GM19324 (cell line): Measurements from ENCODE around the gene CAPN3.
"Not testable (repeated sequence)": the region's sequence is repeated elsewhere in the genome, so short reads cannot be mapped to it uniquely, and the experiment has no call there.

Source experiments
- ATAC-seq: cut with Tn5 transposase; IDR thresholded peaks from one replicate; pipeline ENCODE4 v1.9.1; 2021; ENCODE audit warnings: mild to moderate bottlenecking, moderate library complexity; ENCODE audit not compliant: unreplicated experiment, low FRiP score

The CAPN3 gene

GRCh38 chr15:42359249-42359648, at the start of gene CAPN3:
CAPN3 (plus strand) TSS chr15:42359501; CDS start chr15:42359806, 305 bp downstream.
- ATAC-seq: no peak

GRCh38 chr15:42313463-42313862, 45.8 kb upstream of the CAPN3 start:
- no peak for ATAC-seq

- ATAC-seq: no peak
These were observed 44.5 kb upstream of the CAPN3 start for GRCh38 chr15:42314818-42315217.

- no peak for ATAC-seq
These were observed 43.8 kb upstream of the CAPN3 start for GRCh38 chr15:42315521-42315920.

- not testable (repeated sequence) for ATAC-seq
These were observed 43.0 kb upstream of the CAPN3 start for GRCh38 chr15:42316282-42316805.

GRCh38 chr15:42319206-42319605, 40.1 kb upstream of the CAPN3 start:
- ATAC-seq: no peak

- ATAC-seq: no peak
These were observed 35.0 kb upstream of the CAPN3 start for GRCh38 chr15:42324308-42324707.

GRCh38 chr15:42329161-42329560, 30.1 kb upstream of the CAPN3 start:
- ATAC-seq: no peak

GRCh38 chr15:42329992-42330391, 29.3 kb upstream of the CAPN3 start:
- no peak for ATAC-seq

- ATAC-seq: no peak
These were observed 28.1 kb upstream of the CAPN3 start for GRCh38 chr15:42331235-42331634.

GRCh38 chr15:42332331-42332730, 27.0 kb upstream of the CAPN3 start:
- no peak for ATAC-seq

- no peak for ATAC-seq
These were observed 24.2 kb upstream of the CAPN3 start for GRCh38 chr15:42335074-42335473.

- ATAC-seq: not testable (repeated sequence)
These were observed 22.7 kb upstream of the CAPN3 start for GRCh38 chr15:42336650-42337049.

- ATAC-seq: not testable (repeated sequence)
These were observed 22.2 kb upstream of the CAPN3 start for GRCh38 chr15:42337104-42337503.

GRCh38 chr15:42338500-42338899, 20.8 kb upstream of the CAPN3 start:
- no peak for ATAC-seq

GRCh38 chr15:42343596-42344232, 15.6 kb upstream of the CAPN3 start:
- no peak for ATAC-seq

- ATAC-seq: no peak
These were observed 14.5 kb upstream of the CAPN3 start for GRCh38 chr15:42344763-42345162.

- ATAC-seq: no peak
These were observed 13.8 kb upstream of the CAPN3 start for GRCh38 chr15:42345504-42345903.

GRCh38 chr15:42348083-42348482, 11.2 kb upstream of the CAPN3 start:
- ATAC-seq: no peak

GRCh38 chr15:42349186-42349585, 10.1 kb upstream of the CAPN3 start:
- no peak for ATAC-seq

- ATAC-seq: no peak
These were observed 6.9 kb upstream of the CAPN3 start for GRCh38 chr15:42352401-42352800.

GRCh38 chr15:42353061-42353460, 6.2 kb upstream of the CAPN3 start:
- ATAC-seq: no peak

GRCh38 chr15:42354824-42355223, 4.5 kb upstream of the CAPN3 start:
- ATAC-seq: no peak
